Fibroblast of villous mesenchyme (primary cell): ENCODE results near the gene AKIRIN2. TPM values are rescaled to one million over a fixed set of nuclear protein-coding genes. Genes with fewer than 3 reads are reported as not detected.
"Not testable (repeated sequence)": the region's sequence is repeated elsewhere in the genome, so short reads cannot be mapped to it uniquely, and the experiment has no call there.

ENCODE experiments used
- DNase-seq: peaks from one replicate; pipeline ENCODE4 v3.0.0-alpha.2; 2010; ENCODE audit warnings: low read depth
- H3K4me3 ChIP-seq: 2 replicates; pipeline ENCODE4 v1.5.1; 2011; ENCODE audit warnings: low read depth, mild to moderate bottlenecking, low read length
- CTCF ChIP-seq: IDR thresholded peaks from 2 replicates; pipeline ENCODE4 v1.5.1; 2012; ENCODE audit warnings: low read depth, mild to moderate bottlenecking, low read length; ENCODE audit not compliant: insufficient read depth
- total RNA-seq: library from RNA; depleted of rRNA; stranded (reverse); fragments of >200 nt; gene quantifications from 2 replicates; pipeline ENCODE4 v1.2.3, GENCODE V29; 2012

The AKIRIN2 gene
- total RNA-seq, 1 donor, result 17.7 TPM

DNA sequence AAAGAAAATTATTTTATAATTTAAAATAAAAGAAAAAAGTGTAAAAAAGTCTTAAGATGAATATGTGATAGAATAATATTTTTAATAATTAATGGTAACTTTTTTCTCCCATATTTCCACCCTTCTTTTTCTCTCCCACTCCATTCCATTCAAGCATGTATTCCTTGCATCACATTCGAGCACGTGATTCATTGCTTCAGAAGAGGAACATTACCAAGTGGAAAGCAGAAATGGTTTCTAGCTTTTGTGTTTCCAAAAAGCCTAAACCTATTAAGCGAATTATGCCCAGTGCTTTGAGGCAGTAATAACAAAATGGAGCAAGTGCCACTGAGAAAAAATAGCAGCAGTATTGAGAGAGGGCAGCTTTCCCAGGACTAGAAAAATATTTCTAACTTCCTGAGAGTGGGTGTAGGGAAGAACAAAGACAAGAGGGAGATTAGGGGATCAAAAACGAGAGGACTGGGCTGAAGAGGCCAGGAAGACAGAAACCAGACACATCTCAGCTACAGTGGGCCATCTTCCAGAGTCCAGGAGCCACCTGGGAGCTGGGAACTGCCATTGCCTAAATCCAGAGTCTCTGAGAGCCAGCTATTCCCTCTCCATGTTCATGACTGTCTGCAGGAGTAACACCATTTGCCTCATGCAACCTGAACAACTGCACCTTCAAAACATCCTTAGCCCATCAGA, 15.0 kb upstream of the AKIRIN2 start:
- no peak for TF ChIP-seq CTCF
- DNase-seq, result no peak
- no peak overlapping the region for H3K4me3 ChIP-seq

DNA sequence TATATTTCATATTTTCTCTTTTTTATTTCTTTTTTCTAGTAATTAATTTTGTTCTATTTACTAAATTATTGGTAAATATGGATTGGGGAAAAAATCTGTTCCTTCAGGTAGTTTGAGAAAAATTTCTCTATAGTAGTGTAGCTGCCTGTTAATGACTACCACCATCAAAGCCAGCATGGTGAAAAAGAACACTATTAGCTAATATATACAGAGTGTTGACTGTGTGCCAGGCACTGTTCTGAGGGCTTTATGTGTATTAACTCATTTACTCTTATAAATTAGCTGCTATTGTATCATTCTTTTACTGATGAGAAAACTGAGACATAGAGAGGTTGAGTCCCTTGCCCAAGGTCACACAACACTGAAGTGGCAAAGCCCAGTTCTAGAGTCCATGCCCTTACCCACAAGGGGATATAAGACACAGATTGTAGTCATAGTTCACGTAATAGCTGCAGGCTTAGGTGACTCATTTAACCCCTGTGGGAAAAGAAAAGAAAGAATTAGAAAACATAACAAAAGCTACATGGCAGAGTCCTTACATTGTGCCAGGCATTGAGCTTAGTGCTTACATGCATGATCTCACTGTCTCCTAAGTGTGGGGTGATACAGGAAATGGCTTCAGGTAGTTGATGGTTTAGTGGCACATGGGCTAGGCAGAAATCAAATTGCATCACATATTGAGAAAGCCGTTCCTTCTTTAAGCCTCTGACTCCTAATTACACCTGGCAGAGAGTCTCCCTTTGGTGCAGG, 12.2 kb upstream of the AKIRIN2 start:
- H3K4me3 ChIP-seq, result no peak overlapping the region
- peak; percentile 67 for DNase-seq
- no peak for TF ChIP-seq CTCF

GRCh38 chr6:87712713-87713112, 10.7 kb upstream of the AKIRIN2 start:
- not testable (repeated sequence) for DNase-seq

DNA sequence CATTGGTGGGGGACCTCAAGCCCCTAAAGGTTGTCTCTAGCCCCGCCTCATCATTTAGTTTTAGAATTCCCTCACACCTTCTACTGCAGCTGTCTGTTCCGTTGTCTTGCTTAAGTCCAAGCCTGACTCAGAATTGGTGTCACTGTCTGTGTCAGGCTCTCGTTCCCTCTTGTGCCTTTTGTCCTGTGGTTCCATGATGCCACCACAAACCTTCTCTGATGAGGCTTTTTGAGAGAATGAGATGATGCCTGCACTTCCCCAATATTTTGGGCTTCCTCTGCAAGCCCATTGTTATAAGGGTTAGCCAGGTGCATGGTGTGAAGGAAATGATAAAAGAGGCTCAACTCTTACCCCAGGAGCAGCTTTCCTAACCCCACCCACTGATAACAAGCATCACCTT, 8.1 kb upstream of the AKIRIN2 start:
- no peak overlapping the region for H3K4me3 ChIP-seq
- DNase-seq, result no peak
- no peak for TF ChIP-seq CTCF

More at GRCh38 chr6:87712713-87713112, 10.7 kb upstream of the AKIRIN2 start:
- not testable (repeated sequence) for H3K4me3 ChIP-seq

GRCh38 chr6:87708581-87709427, 6.8 kb upstream of the AKIRIN2 start:
- DNase-seq, H3K4me3 ChIP-seq: not testable (repeated sequence)

DNA sequence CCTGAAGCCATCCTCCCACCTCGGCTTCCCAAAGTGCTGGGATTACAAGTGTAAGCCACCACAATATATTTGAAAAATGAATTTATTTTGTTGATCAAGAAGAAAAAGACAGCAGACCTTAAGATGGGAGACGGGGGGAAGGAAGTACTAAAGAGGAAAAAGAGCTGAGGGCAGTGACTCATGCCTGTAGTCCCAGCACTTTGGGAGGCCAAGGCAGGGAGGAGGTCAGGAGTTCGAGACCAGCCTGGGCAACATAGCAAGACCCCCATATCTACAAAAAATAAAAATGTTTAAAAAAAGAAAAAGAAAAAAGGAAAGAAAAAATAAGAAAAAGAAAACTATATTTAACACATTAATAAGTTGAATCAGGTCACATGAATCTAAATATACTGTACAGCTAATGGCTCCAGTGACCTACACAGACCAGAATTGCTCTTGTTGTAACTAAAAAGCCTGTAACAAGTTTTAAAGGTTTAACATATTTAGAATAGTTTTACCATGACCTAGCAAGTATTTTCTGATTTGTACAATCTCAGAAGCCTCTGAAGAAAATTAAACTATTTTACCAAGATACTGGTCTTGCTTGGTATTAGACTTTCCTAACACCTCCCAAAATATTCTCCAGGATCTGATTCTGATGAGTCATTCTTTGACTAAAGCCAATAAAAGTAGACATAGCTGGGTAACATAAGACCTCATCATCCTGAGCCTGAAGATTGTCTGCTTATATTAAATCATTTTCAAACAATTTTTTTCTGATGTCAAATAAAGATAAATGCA, 4.3 kb upstream of the AKIRIN2 start:
- no peak overlapping the region for H3K4me3 ChIP-seq
- DNase-seq, result peak; percentile 68
- TF ChIP-seq CTCF, result no peak

- H3K4me3 ChIP-seq, result no peak overlapping the region
- no peak for TF ChIP-seq CTCF
- no peak for DNase-seq
Measured at GRCh38 chr6:87705070-87705691, 3.1 kb upstream of the AKIRIN2 start.

DNA sequence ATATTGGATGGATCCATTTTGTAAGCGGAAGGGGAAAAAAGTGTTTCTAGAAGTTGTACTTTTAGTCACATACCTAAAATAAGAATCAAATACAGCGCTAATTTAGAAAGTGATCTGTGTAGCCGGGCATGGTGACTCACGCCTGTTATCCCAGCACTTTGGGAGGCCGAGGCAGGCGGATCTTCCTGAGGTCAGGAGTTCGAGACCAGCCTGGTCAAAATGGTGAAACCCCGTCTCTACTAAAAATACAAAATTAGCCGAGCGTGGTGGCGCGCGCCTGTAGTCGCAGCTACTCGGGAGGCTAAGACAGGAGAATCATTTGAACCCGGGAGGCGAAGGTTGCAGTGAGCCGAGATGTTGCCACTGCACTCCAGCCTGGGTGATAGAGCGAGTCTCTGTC, 1.0 kb upstream of the AKIRIN2 start:
- peak overlapping the region; percentile 98 for H3K4me3 ChIP-seq
- peak; percentile 36 for DNase-seq
